SK-N-SH (cell line): ENCODE data around the gene TMIGD3. TPM values are rescaled to one million over a fixed set of nuclear protein-coding genes. Genes with fewer than 3 reads are reported as not detected.

Experiments
- CTCF ChIA-PET: fragments of 300-600, 350-600 bp; formaldehyde crosslinking; extraction: SDS; loops from one replicate; lab custom pipeline; 2021; lab: Yijun Ruan, JAX
- POLR2A ChIA-PET: fragments of 350-600 bp; sonication (Branson Sonifier 250); formaldehyde crosslinking; extraction: SDS; loops from one replicate; lab custom pipeline; 2020; ENCODE audit warnings: antibody characterized with exemption, inconsistent platforms; lab: Yijun Ruan, JAX
- DNase-seq: peaks from one replicate; pipeline ENCODE4 v3.0.0; 2012
- H2AFZ ChIP-seq: fragments of 200-600 bp; sonication (generic); 2 replicates; pipeline ENCODE4 v1.8.1; 2016; ENCODE audit warnings: antibody characterized with exemption, mild to moderate bottlenecking, low read depth
- H3F3A ChIP-seq: fragments of 200-600 bp; sonication (generic); replicated peaks from 2 replicates; pipeline ENCODE3; 2016; ENCODE audit warnings: antibody characterized with exemption, mild to moderate bottlenecking; ENCODE audit not compliant: insufficient read depth
- H3K27ac ChIP-seq, 2 experiments: fragments of 200-500 bp in 1 of 2; fragments of 200-600 bp in 1 of 2; sonication (Bioruptor generic) in 1 of 2; sonication (generic), shearing (Covaris generic) in 1 of 2; 2 replicates each; pipeline versions ENCODE4 v1.5.1 to v1.6.1; 2014 to 2016; ENCODE audit warnings: low read depth in 2 of 2, inconsistent platforms in 1 of 2, low read length in 1 of 2, mild to moderate bottlenecking in 1 of 2, mixed read lengths in 1 of 2
- H3K27me3 ChIP-seq: fragments of 200-600 bp; sonication (generic), shearing (Covaris generic); 2 replicates; pipeline ENCODE4 v1.6.1; 2016; ENCODE audit warnings: mixed run types; ENCODE audit not compliant: insufficient read depth
- H3K36me3 ChIP-seq, 2 experiments: fragments of 200-500 bp in 1 of 2; fragments of 200-600 bp in 1 of 2; sonication (Bioruptor generic) in 1 of 2; sonication (generic) in 1 of 2; replicated peaks in 1 of 2; 2 replicates each; pipeline versions ENCODE3 to v1.5.1; 2014 to 2016; ENCODE audit warnings: low read length in 1 of 2, mild to moderate bottlenecking in 1 of 2; ENCODE audit not compliant: insufficient read depth in 2 of 2, control insufficient read depth in 1 of 2
- H3K4me1 ChIP-seq, 2 experiments: fragments of 200-500 bp in 1 of 2; fragments of 200-600 bp in 1 of 2; sonication (Bioruptor generic) in 1 of 2; sonication (generic), shearing (Covaris generic) in 1 of 2; 2 replicates each; pipeline versions ENCODE4 v1.5.1 to v1.6.1; 2014 to 2016; ENCODE audit warnings: low read depth in 1 of 2, low read length in 1 of 2, mixed run types in 1 of 2; ENCODE audit not compliant: insufficient read depth in 2 of 2, control insufficient read depth in 1 of 2
- H3K4me2 ChIP-seq: fragments of 200-600 bp; sonication (generic), shearing (Covaris generic); 2 replicates; pipeline ENCODE4 v1.6.1; 2017; ENCODE audit warnings: mixed run types
- H3K4me3 ChIP-seq, 2 experiments: fragments of 200-500 bp in 1 of 2; fragments of 200-600 bp in 1 of 2; sonication (Bioruptor generic) in 1 of 2; sonication (generic), shearing (Covaris generic) in 1 of 2; 2 replicates each; pipeline versions ENCODE4 v1.5.1 to v1.8.1; 2014 to 2016; ENCODE audit warnings: low read depth in 2 of 2, inconsistent platforms in 1 of 2, low read length in 1 of 2, mild to moderate bottlenecking in 1 of 2, mixed read lengths in 1 of 2, moderate library complexity in 1 of 2
- H3K79me2 ChIP-seq: fragments of 200-600 bp; sonication (generic); 2 replicates; pipeline ENCODE4 v1.8.1; 2017; ENCODE audit warnings: mild to moderate bottlenecking; ENCODE audit not compliant: insufficient read depth
- H3K9ac ChIP-seq: fragments of 200-600 bp; sonication (generic); 2 replicates; pipeline ENCODE4 v1.6.1; 2017; ENCODE audit warnings: mixed run types
- H3K9me2 ChIP-seq: fragments of 200-600 bp; sonication (generic); 2 replicates; pipeline ENCODE4 v1.6.1; 2017; ENCODE audit warnings: mixed run types
- H3K9me3 ChIP-seq: fragments of 200-600 bp; sonication (generic); 2 replicates; pipeline ENCODE4 v1.6.1; 2017; ENCODE audit warnings: mixed run types, mild to moderate bottlenecking, moderate library complexity
- H4K20me1 ChIP-seq: fragments of 200-600 bp; sonication (generic); 2 replicates; pipeline ENCODE4 v1.6.1; 2017; ENCODE audit warnings: mild to moderate bottlenecking, mixed run types; ENCODE audit not compliant: insufficient read depth
- ELF1 ChIP-seq: IDR thresholded peaks from 2 replicates; pipeline ENCODE4 v1.4.0; 2012
- EZH2phosphoT487 ChIP-seq: fragments of 200-600 bp; sonication (generic); IDR thresholded peaks from 2 replicates; pipeline ENCODE4 v1.6.1; 2017; ENCODE audit warnings: low read depth, mixed run types, mild to moderate bottlenecking, antibody characterized with exemption, moderate library complexity, borderline replicate concordance
- FOSL2 ChIP-seq: IDR thresholded peaks from 2 replicates; pipeline ENCODE4 v1.4.0; 2012; ENCODE audit warnings: low read depth, mild to moderate bottlenecking, moderate library complexity, borderline replicate concordance
- GABPA ChIP-seq: IDR thresholded peaks from 2 replicates; pipeline ENCODE4 v1.4.0; 2012; ENCODE audit warnings: low read depth, mild to moderate bottlenecking
- GATA2 ChIP-seq: sonication (generic); formaldehyde crosslinking; IDR thresholded peaks from 2 replicates; pipeline ENCODE4 v1.5.0; 2020; ENCODE audit warnings: mild to moderate bottlenecking, missing genetic modification reagents
- JUND ChIP-seq: IDR thresholded peaks from 2 replicates; pipeline ENCODE4 v1.4.0; 2012
- MXI1 ChIP-seq: IDR thresholded peaks from 2 replicates; pipeline ENCODE4 v1.6.1; 2012; ENCODE audit warnings: mild to moderate bottlenecking, low read depth, low read length, improper control_type of control experiment
- NRF1 ChIP-seq: IDR thresholded peaks from 2 replicates; pipeline ENCODE4 v1.6.1; 2012; ENCODE audit warnings: low read depth, mild to moderate bottlenecking, low read length
- POLR2AphosphoS5 ChIP-seq: IDR thresholded peaks from 2 replicates; pipeline ENCODE4 v1.6.1; 2012; ENCODE audit warnings: low read depth, low read length
- RCOR1 ChIP-seq: fragments of 150-350 bp; IDR thresholded peaks from 2 replicates; pipeline ENCODE4 v1.6.1; 2017; ENCODE audit warnings: antibody characterized with exemption, low read length
- RFX5 ChIP-seq: IDR thresholded peaks from 2 replicates; pipeline ENCODE4 v1.6.1; 2012; ENCODE audit warnings: mild to moderate bottlenecking, improper control_type of control experiment, low read length
- SMC3 ChIP-seq: IDR thresholded peaks from 2 replicates; pipeline ENCODE4 v1.6.1; 2012; ENCODE audit warnings: low read depth, low read length, improper control_type of control experiment
- TAF1 ChIP-seq: IDR thresholded peaks from 2 replicates; pipeline ENCODE4 v1.6.1; 2012; ENCODE audit warnings: low read depth, mild to moderate bottlenecking, low read length, moderate library complexity, borderline replicate concordance
- TEAD4 ChIP-seq: IDR thresholded peaks from 2 replicates; pipeline ENCODE4 v1.4.0; 2012; ENCODE audit warnings: mild to moderate bottlenecking, borderline replicate concordance; ENCODE audit not compliant: insufficient read depth
- YY1 ChIP-seq: IDR thresholded peaks from 2 replicates; pipeline ENCODE4 v1.4.0; 2012; ENCODE audit warnings: low read depth, mild to moderate bottlenecking
- WGBS: methylation state at CpG from one replicate; pipeline ENCODE4 v1.1.6; 2017; ENCODE audit warnings: low lambda C conversion rate; 5-methylcytosine and 5-hydroxymethylcytosine counted together
- polyA plus RNA-seq, 3 experiments: library from polyadenylated mRNA; depleted of rRNA; stranded (reverse); fragments of >200 nt; gene quantifications; 2 replicates each; pipeline ENCODE4 v1.2.3, GENCODE V29; 2012
- TF ChIP-seq, protein P1 (sequence below): fragments of 150-350 bp; IDR thresholded peaks from 2 replicates; pipeline ENCODE4 v1.6.1; 2017; ENCODE audit warnings: antibody characterized with exemption, low read length, low read depth, borderline replicate concordance
- TF ChIP-seq, protein P2 (sequence below): fragments of 150-350 bp; IDR thresholded peaks from 2 replicates; pipeline ENCODE4 v1.6.1; 2016; ENCODE audit warnings: mild to moderate bottlenecking, low read depth, low read length
- TF ChIP-seq, protein P3 (sequence below): IDR thresholded peaks from 2 replicates; pipeline ENCODE4 v1.4.0; 2012; ENCODE audit warnings: low read depth, borderline replicate concordance
- TF ChIP-seq, protein P4 (sequence below): IDR thresholded peaks from 2 replicates; pipeline ENCODE4 v1.4.0; 2012; ENCODE audit warnings: low read depth
- TF ChIP-seq, protein P5 (sequence below): IDR thresholded peaks from 2 replicates; pipeline ENCODE4 v1.4.0; 2012; ENCODE audit warnings: low read depth, borderline replicate concordance
- TF ChIP-seq, protein P6 (sequence below): IDR thresholded peaks from 2 replicates; pipeline ENCODE4; 2012

The TMIGD3 gene
- polyA plus RNA-seq, 1 of the 3 experiments (the other 2 are of a cell fraction): not detected

DNA sequence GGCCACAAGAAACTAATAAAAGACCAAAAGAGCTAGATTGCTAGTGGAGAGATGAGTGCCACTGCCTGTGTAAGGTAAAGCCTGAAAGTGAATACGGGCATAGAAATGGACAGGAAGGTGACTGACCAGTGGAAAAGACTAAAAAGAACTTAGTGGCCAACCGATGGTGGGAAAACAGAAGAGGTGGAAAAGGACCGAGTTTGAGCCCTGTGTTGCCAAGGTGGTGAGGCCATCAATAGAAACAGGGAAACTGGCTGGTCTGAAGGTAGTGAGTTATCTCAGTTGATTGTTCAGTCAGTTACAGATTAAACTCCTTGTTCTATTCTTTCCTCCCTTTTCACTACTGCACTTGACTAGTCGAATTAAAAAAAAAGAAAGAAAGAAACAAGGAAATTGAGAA, 56.9 kb downstream of the TMIGD3 start:
- no peak overlapping the region for H3K9ac ChIP-seq
- H3K9me2 ChIP-seq: no peaks in the 10 kb centered on the region
- H3K4me1 ChIP-seq: peaks cover 5% of the 10 kb centered on the region in 2 experiments; a peak in 3 of 4 replicates
- H4K20me1 ChIP-seq: no peaks in the 10 kb centered on the region
- H3K27ac ChIP-seq: no peak overlapping the region
- no peak overlapping the region for H2AFZ ChIP-seq
- H3F3A ChIP-seq: no peaks in the 10 kb centered on the region
- H3K27me3 ChIP-seq: no peaks in the 10 kb centered on the region
- 95% methylated on average over 4 of the region's 4 CpGs for WGBS
- H3K36me3 ChIP-seq: peaks cover 38 to 61% of the 10 kb centered on the region in 2 experiments
- POLR2A ChIA-PET: no interaction called here
- no peak overlapping the region for H3K4me2 ChIP-seq
- DNase-seq: no peak
- TF ChIP-seq GATA2 (CRISPR knock-in tag) (no peak), JUND (no peak), FOSL2 (no peak), TAF1 (no peak), RCOR1 (no peak), SMC3 (no peak), RFX5 (no peak)
- TF ChIP-seq, protein P1, sequence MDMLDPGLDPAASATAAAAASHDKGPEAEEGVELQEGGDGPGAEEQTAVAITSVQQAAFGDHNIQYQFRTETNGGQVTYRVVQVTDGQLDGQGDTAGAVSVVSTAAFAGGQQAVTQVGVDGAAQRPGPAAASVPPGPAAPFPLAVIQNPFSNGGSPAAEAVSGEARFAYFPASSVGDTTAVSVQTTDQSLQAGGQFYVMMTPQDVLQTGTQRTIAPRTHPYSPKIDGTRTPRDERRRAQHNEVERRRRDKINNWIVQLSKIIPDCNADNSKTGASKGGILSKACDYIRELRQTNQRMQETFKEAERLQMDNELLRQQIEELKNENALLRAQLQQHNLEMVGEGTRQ: no peak
- TF ChIP-seq, protein P2, sequence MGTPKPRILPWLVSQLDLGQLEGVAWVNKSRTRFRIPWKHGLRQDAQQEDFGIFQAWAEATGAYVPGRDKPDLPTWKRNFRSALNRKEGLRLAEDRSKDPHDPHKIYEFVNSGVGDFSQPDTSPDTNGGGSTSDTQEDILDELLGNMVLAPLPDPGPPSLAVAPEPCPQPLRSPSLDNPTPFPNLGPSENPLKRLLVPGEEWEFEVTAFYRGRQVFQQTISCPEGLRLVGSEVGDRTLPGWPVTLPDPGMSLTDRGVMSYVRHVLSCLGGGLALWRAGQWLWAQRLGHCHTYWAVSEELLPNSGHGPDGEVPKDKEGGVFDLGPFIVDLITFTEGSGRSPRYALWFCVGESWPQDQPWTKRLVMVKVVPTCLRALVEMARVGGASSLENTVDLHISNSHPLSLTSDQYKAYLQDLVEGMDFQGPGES: no peak
- TF ChIP-seq, all 33 proteins: peak for 0
- Histone ChIP-seq H3K9me3 (no peaks in the 10 kb centered on the region), H3K79me2 (peaks cover 69% of the 10 kb centered on the region), H3K4me3 (no peak overlapping the region)
- CTCF ChIA-PET: no interaction called here

DNA sequence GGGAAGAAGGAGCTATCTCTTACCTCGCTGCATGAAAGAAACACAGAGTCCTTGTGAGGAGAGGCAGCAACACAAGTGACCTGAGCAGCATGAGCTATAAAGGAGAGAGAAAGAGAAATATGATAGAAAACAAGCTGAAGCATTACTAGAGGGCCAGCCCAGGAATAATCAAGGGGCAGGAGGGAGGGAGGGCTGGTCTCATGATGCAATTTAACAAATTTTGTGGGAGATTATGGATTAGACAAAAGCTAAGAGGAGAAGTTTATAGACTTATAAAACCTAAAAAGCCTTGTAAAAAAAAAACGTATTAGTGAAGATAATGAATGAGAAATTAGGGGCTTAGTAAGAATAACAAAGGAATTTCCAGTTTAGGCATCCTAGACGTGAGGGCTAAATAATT, 59.4 kb downstream of the TMIGD3 start:
- Histone ChIP-seq H3K27ac (no peak overlapping the region), H3K27me3 (no peaks in the 10 kb centered on the region), H3K9ac (no peak overlapping the region), H3K4me3 (no peak overlapping the region), H2AFZ (no peak overlapping the region), H3K9me2 (no peaks in the 10 kb centered on the region), H3K79me2 (peaks cover 46% of the 10 kb centered on the region), H3F3A (peaks cover 3% of the 10 kb centered on the region), H3K4me1 (no peaks in the 10 kb centered on the region; a peak in 2 of 4 replicates), H3K9me3 (no peaks in the 10 kb centered on the region), H3K36me3 (peaks cover 48 to 75% of the 10 kb centered on the region in 2 experiments), H3K4me2 (no peak overlapping the region), H4K20me1 (no peaks in the 10 kb centered on the region)
- CTCF ChIA-PET: no interaction called here
- DNase-seq: no peak
- POLR2A ChIA-PET: no interaction called here
- WGBS: 87% methylated on average over 3 of the region's 3 CpGs
- TF ChIP-seq YY1 (no peak), POLR2AphosphoS5 (no peak), TEAD4 (no peak), EZH2phosphoT487 (no peak), GABPA (no peak), MXI1 (no peak), ELF1 (no peak), NRF1 (no peak), RFX5 (no peak)
- TF ChIP-seq, protein P3, sequence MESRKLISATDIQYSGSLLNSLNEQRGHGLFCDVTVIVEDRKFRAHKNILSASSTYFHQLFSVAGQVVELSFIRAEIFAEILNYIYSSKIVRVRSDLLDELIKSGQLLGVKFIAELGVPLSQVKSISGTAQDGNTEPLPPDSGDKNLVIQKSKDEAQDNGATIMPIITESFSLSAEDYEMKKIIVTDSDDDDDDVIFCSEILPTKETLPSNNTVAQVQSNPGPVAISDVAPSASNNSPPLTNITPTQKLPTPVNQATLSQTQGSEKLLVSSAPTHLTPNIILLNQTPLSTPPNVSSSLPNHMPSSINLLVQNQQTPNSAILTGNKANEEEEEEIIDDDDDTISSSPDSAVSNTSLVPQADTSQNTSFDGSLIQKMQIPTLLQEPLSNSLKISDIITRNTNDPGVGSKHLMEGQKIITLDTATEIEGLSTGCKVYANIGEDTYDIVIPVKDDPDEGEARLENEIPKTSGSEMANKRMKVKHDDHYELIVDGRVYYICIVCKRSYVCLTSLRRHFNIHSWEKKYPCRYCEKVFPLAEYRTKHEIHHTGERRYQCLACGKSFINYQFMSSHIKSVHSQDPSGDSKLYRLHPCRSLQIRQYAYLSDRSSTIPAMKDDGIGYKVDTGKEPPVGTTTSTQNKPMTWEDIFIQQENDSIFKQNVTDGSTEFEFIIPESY: no peak
- TF ChIP-seq, protein P4, sequence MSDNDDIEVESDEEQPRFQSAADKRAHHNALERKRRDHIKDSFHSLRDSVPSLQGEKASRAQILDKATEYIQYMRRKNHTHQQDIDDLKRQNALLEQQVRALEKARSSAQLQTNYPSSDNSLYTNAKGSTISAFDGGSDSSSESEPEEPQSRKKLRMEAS: no peak
- TF ChIP-seq, protein P2: no peak
- TF ChIP-seq, protein P5, sequence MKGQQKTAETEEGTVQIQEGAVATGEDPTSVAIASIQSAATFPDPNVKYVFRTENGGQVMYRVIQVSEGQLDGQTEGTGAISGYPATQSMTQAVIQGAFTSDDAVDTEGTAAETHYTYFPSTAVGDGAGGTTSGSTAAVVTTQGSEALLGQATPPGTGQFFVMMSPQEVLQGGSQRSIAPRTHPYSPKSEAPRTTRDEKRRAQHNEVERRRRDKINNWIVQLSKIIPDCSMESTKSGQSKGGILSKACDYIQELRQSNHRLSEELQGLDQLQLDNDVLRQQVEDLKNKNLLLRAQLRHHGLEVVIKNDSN: no peak
- TF ChIP-seq, protein P6, sequence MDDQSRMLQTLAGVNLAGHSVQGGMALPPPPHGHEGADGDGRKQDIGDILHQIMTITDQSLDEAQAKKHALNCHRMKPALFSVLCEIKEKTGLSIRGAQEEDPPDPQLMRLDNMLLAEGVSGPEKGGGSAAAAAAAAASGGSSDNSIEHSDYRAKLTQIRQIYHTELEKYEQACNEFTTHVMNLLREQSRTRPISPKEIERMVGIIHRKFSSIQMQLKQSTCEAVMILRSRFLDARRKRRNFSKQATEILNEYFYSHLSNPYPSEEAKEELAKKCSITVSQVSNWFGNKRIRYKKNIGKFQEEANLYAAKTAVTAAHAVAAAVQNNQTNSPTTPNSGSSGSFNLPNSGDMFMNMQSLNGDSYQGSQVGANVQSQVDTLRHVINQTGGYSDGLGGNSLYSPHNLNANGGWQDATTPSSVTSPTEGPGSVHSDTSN: no peak
